Suprapubic skin (tissue), 4 donors: ENCODE measurements around the gene FOXN3. TPM values are rescaled to one million over a fixed set of nuclear protein-coding genes. Genes with fewer than 3 reads are reported as not detected.

ENCODE experiments used
- DNase-seq, 2 donors: peaks; one replicate each; pipeline ENCODE4 v3.0.0-alpha.2; 2019; ENCODE audit warnings: low spot score in 2 of 2
- H3K27ac ChIP-seq: fragments of 200-600 bp; sonication (generic); one replicate; pipeline ENCODE4 v1.5.1; 2019
- H3K27me3 ChIP-seq: fragments of 200-600 bp; sonication (generic); one replicate; pipeline ENCODE4 v1.5.1; 2019
- H3K36me3 ChIP-seq: fragments of 200-600 bp; sonication (generic); one replicate; pipeline ENCODE4 v1.5.1; 2019
- H3K4me1 ChIP-seq: fragments of 200-600 bp; sonication (generic); one replicate; pipeline ENCODE4 v1.5.1; 2019
- H3K4me3 ChIP-seq: fragments of 200-600 bp; sonication (generic); one replicate; pipeline ENCODE4 v1.5.1; 2019; ENCODE audit warnings: mild to moderate bottlenecking
- H3K9me3 ChIP-seq: fragments of 200-600 bp; sonication (generic); one replicate; pipeline ENCODE4 v1.5.1; 2019
- CTCF ChIP-seq, 2 donors: fragments of 200-600 bp in 1 of 2; fragments of 450-650 bp in 1 of 2; sonication (generic) in 1 of 2; IDR thresholded peaks; one replicate each; pipeline ENCODE4 v1.5.1; 2016 to 2019; ENCODE audit warnings: antibody characterized with exemption in 2 of 2, mild to moderate bottlenecking in 1 of 2, moderate library complexity in 1 of 2
- EP300 ChIP-seq: sonication (generic); formaldehyde crosslinking; IDR thresholded peaks from one replicate; pipeline ENCODE4 v1.6.1; 2017; ENCODE audit warnings: antibody characterized with exemption
- POLR2A ChIP-seq, 2 donors: fragments of 450-650 bp; IDR thresholded peaks; one replicate each; pipeline ENCODE4 v1.6.1; 2017; ENCODE audit warnings: antibody characterized with exemption in 2 of 2, mild to moderate bottlenecking in 2 of 2, moderate library complexity in 2 of 2
- POLR2AphosphoS5 ChIP-seq, 3 donors: sonication (generic); formaldehyde crosslinking; IDR thresholded peaks; one replicate each; pipeline ENCODE4 v1.6.1; 2017; ENCODE audit warnings: antibody characterized with exemption in 3 of 3
- WGBS: methylation state at CpG from one replicate; pipeline ENCODE4 v1.1.5; 2018; 5-methylcytosine and 5-hydroxymethylcytosine counted together
- total RNA-seq, 4 donors: library from RNA; depleted of rRNA; stranded (reverse); fragments of >200 nt; gene quantifications; one replicate each; pipeline ENCODE4 v1.1.0, GENCODE V29; 2016

The FOXN3 gene
- total RNA-seq, 4 donors from 2014 or later: 117 to 272 (median 172) TPM

- no peak overlapping the region for H3K27ac ChIP-seq
- 51% methylated on average over 2 of the region's 2 CpGs for WGBS
- no peak for TF ChIP-seq POLR2A (IDR thresholded peaks at IDR 0.05)
- TF ChIP-seq EP300: no peak
- no peak for TF ChIP-seq CTCF (IDR thresholded peaks at IDR 0.05)
- no peak for TF ChIP-seq POLR2AphosphoS5 (IDR thresholded peaks at IDR 0.05)
- no peak overlapping the region for H3K4me3 ChIP-seq
- no peaks in the 10 kb centered on the region for H3K36me3 ChIP-seq
- H3K4me1 ChIP-seq: peaks cover 23% of the 10 kb centered on the region
- H3K27me3 ChIP-seq: no peaks in the 10 kb centered on the region
- DNase-seq: no peak
- H3K9me3 ChIP-seq: no peaks in the 10 kb centered on the region
Observed at GRCh38 chr14:89373185-89373584, 43.8 kb downstream of the FOXN3 start.

- no peak for TF ChIP-seq EP300
- no peak for TF ChIP-seq CTCF (IDR thresholded peaks at IDR 0.05)
- no peak for TF ChIP-seq POLR2A (IDR thresholded peaks at IDR 0.05)
- no peak for TF ChIP-seq POLR2AphosphoS5 (IDR thresholded peaks at IDR 0.05)
- H3K36me3 ChIP-seq: no peaks in the 10 kb centered on the region
- H3K27me3 ChIP-seq: no peaks in the 10 kb centered on the region
- WGBS: 84% methylated on average over 2 of the region's 2 CpGs
- H3K9me3 ChIP-seq: no peaks in the 10 kb centered on the region
- no peak overlapping the region for H3K4me3 ChIP-seq
- peaks cover 27% of the 10 kb centered on the region for H3K4me1 ChIP-seq
- no peak overlapping the region for H3K27ac ChIP-seq
- DNase-seq: no peak
Observed at GRCh38 chr14:89372512-89372883, 44.5 kb downstream of the FOXN3 start.

GRCh38 chr14:89371585-89372511 lies 45.2 kb downstream of the FOXN3 start:
- H3K4me3 ChIP-seq: no peak overlapping the region
- WGBS: 73% methylated on average over 10 of the region's 10 CpGs
- no peaks in the 10 kb centered on the region for H3K36me3 ChIP-seq
- no peaks in the 10 kb centered on the region for H3K27me3 ChIP-seq
- no peak for TF ChIP-seq EP300
- TF ChIP-seq CTCF (IDR thresholded peaks at IDR 0.05): no peak
- TF ChIP-seq POLR2A (IDR thresholded peaks at IDR 0.05): no peak
- no peak for TF ChIP-seq POLR2AphosphoS5 (IDR thresholded peaks at IDR 0.05)
- DNase-seq: no peak
- no peak overlapping the region for H3K27ac ChIP-seq
- peaks cover 33% of the 10 kb centered on the region for H3K4me1 ChIP-seq
- no peaks in the 10 kb centered on the region for H3K9me3 ChIP-seq

- no peaks in the 10 kb centered on the region for H3K9me3 ChIP-seq
- H3K27ac ChIP-seq: no peak overlapping the region
- no peaks in the 10 kb centered on the region for H3K36me3 ChIP-seq
- peaks cover 44% of the 10 kb centered on the region for H3K4me1 ChIP-seq
- TF ChIP-seq EP300 (no peak), POLR2A (IDR thresholded peaks at IDR 0.05) (no peak), POLR2AphosphoS5 (IDR thresholded peaks at IDR 0.05) (no peak), CTCF (IDR thresholded peaks at IDR 0.05) (no peak)
- no peak for DNase-seq
- H3K27me3 ChIP-seq: no peaks in the 10 kb centered on the region
- 87% methylated on average over 7 of the region's 7 CpGs for whole genome bisulfite sequencing
- H3K4me3 ChIP-seq: no peak overlapping the region
Observed at GRCh38 chr14:89370781-89371180, 46.3 kb downstream of the FOXN3 start.

- Histone ChIP-seq H3K36me3 (no peaks in the 10 kb centered on the region), H3K4me1 (peaks cover 45% of the 10 kb centered on the region), H3K27ac (no peak overlapping the region), H3K27me3 (no peaks in the 10 kb centered on the region), H3K9me3 (no peaks in the 10 kb centered on the region), H3K4me3 (no peak overlapping the region)
- DNase-seq: no peak
- WGBS: 79% methylated on average over 4 of the region's 4 CpGs
- TF ChIP-seq CTCF (IDR thresholded peaks at IDR 0.05): no peak
- TF ChIP-seq POLR2AphosphoS5 (IDR thresholded peaks at IDR 0.05): no peak
- TF ChIP-seq EP300: no peak
- TF ChIP-seq POLR2A (IDR thresholded peaks at IDR 0.05): no peak
Observed at GRCh38 chr14:89370381-89370780, 46.7 kb downstream of the FOXN3 start.
